Heart left ventricle (tissue), 13 donors: ENCODE measurements around the gene SPRR3.

Source experiments
- CTCF ChIP-seq, 12 donors: fragments of 200-600 bp; sonication (generic) in 4 of 12; IDR thresholded peaks; one replicate each; pipeline versions ENCODE4 v1.5.0 to v1.8.0; 2018 to 2022; ENCODE audit warnings: antibody characterized with exemption in 12 of 12, mild to moderate bottlenecking in 5 of 12
- POLR2A ChIP-seq, 2 donors: fragments of 450-650 bp; IDR thresholded peaks; one replicate each; pipeline ENCODE4 v1.6.1; 2017; ENCODE audit warnings: antibody characterized with exemption in 2 of 2, mild to moderate bottlenecking in 2 of 2, moderate library complexity in 2 of 2
- donor health status: ischemic (EF 13 %, LVEDD 7.1; RV severe dilation, severe dysfunction).
- donor health status: DM: no; HTN: yes; CAD: no.
- donor health status: DM: no; HTN: no; CAD: no.
- donor health status: ischemic (EF 25% LVEDD 6.9; RV normal size, moderate dysfunction).
- donor health status: ischemic (EF 25% LVEDD 5.7; RV mildly dilated, moderate dysfunction).
- donor health status: ischemic (EF 35%, LVEDD 5.7; RV mildly dilated, moderate dysfunction).
- donor health status: nonischemic (EF 11% LVEDD 7.7; RV severe dilation, severe dysfunction).
- donor health status: DM: yes; HTN: yes; CAD: no.
- donor health status: PGD.
- donor health status: ischemic (EF 29% LVEDD 5.4; RV normal size, mild dysfunction).
- donor health status: nonischemic (EF 23%, LVEDD 6.1; RV moderate dilation, normal function).

- no peak for TF ChIP-seq CTCF (IDR thresholded peaks at IDR 0.05)
- TF ChIP-seq POLR2A (IDR thresholded peaks at IDR 0.05): no peak
These were observed 39.5 kb downstream of the SPRR3 start, which contains the start of gene SPRR2D for GRCh38 chr1:153040950-153041631.
